Stimulated activated naive B cell treated with anti-CD40 and anti-IgM and Interleukin-4, amounts not matched to agents 10 μg/mL and 1 μg/mL and 100 μg/mL, for 72 hours (primary cell): ENCODE measurements around the gene DOK6.

Experiments used
- ATAC-seq, 2 donors: fragments of 150-1000 bp; cut with Tn5 transposase; replicated peaks; 2 replicates each; pipeline ENCODE4 v1.10.0; 2021; ENCODE audit warnings: moderate library complexity in 1 of 2
- DNase-seq: peaks from one replicate; pipeline ENCODE4 v3.0.0; 2021
- H3K27ac Mint-ChIP-seq: one replicate; pipeline ENCODE4 v1.8.0; 2022; ENCODE audit warnings: mild to moderate bottlenecking, mixed read lengths
- H3K27me3 Mint-ChIP-seq, 2 donors: one replicate each; pipeline ENCODE4 v1.8.0; 2022; ENCODE audit warnings: mixed read lengths in 2 of 2
- H3K36me3 Mint-ChIP-seq, 2 donors: one replicate each; pipeline ENCODE4 v1.8.0; 2022; ENCODE audit warnings: mixed read lengths in 2 of 2, mild to moderate bottlenecking in 1 of 2
- H3K4me1 Mint-ChIP-seq, 2 donors: one replicate each; pipeline ENCODE4 v1.8.0; 2022; ENCODE audit warnings: mixed read lengths in 2 of 2, mild to moderate bottlenecking in 1 of 2
- H3K4me3 Mint-ChIP-seq, 2 donors: one replicate each; pipeline ENCODE4 v1.8.0; 2022; ENCODE audit warnings: mild to moderate bottlenecking in 2 of 2, mixed read lengths in 2 of 2, moderate library complexity in 1 of 2
- H3K9me3 Mint-ChIP-seq, 2 donors: one replicate each; pipeline ENCODE4 v1.8.0; 2022; ENCODE audit warnings: mixed read lengths in 2 of 2, mild to moderate bottlenecking in 1 of 2

Gene DOK6

GRCh38 chr18:69718912-69719547 is 318.3 kb downstream of the DOK6 start:
- H3K4me1 Mint-ChIP-seq = no peaks in the 10 kb centered on the region
- peaks cover 0 to 4% of the 10 kb centered on the region in 2 donors for H3K36me3 Mint-ChIP-seq
- peaks cover 5 to 12% of the 10 kb centered on the region in 2 donors for H3K9me3 Mint-ChIP-seq
- no peaks in the 10 kb centered on the region for H3K27me3 Mint-ChIP-seq
- ATAC-seq = no peak
- H3K4me3 Mint-ChIP-seq = no peak overlapping the region
- no peak overlapping the region for H3K27ac Mint-ChIP-seq
- no peak for DNase-seq

- Mint-ChIP-seq H3K4me1 (no peaks in the 10 kb centered on the region), H3K4me3 (no peak overlapping the region), H3K36me3 (peaks cover 0 to 4% of the 10 kb centered on the region in 2 donors), H3K27me3 (no peaks in the 10 kb centered on the region), H3K27ac (no peak overlapping the region), H3K9me3 (peaks cover 5 to 12% of the 10 kb centered on the region in 2 donors)
- DNase-seq = no peak
- no peak for ATAC-seq
Measured at GRCh38 chr18:69720422-69720821, 319.7 kb downstream of the DOK6 start.

GRCh38 chr18:69723434-69723833 is 322.7 kb downstream of the DOK6 start:
- DNase-seq (no peak), ATAC-seq (no peak)
- Mint-ChIP-seq H3K9me3 (peaks cover 5% of the 10 kb centered on the region in 2 donors), H3K4me1 (no peaks in the 10 kb centered on the region), H3K36me3 (peaks cover 0 to 3% of the 10 kb centered on the region in 2 donors), H3K27ac (no peak overlapping the region), H3K27me3 (no peaks in the 10 kb centered on the region), H3K4me3 (no peak overlapping the region)

- Mint-ChIP-seq H3K9me3 (no peaks in the 10 kb centered on the region), H3K4me3 (no peak overlapping the region), H3K27me3 (no peaks in the 10 kb centered on the region), H3K27ac (no peak overlapping the region), H3K36me3 (no peaks in the 10 kb centered on the region), H3K4me1 (no peaks in the 10 kb centered on the region)
- no peak for ATAC-seq
- no peak for DNase-seq
Measured at GRCh38 chr18:69725009-69725408, 324.3 kb downstream of the DOK6 start.

GRCh38 chr18:69725855-69726508 is 325.3 kb downstream of the DOK6 start:
- Mint-ChIP-seq H3K27ac (no peak overlapping the region), H3K27me3 (no peaks in the 10 kb centered on the region), H3K4me1 (no peaks in the 10 kb centered on the region), H3K4me3 (no peak overlapping the region), H3K9me3 (no peaks in the 10 kb centered on the region), H3K36me3 (no peaks in the 10 kb centered on the region)
- ATAC-seq (no peak), DNase-seq (no peak)

GRCh38 chr18:69727912-69728572 is 327.4 kb downstream of the DOK6 start:
- no peaks in the 10 kb centered on the region for H3K4me1 Mint-ChIP-seq
- ATAC-seq (no peak), DNase-seq (no peak)
- H3K36me3 Mint-ChIP-seq = no peaks in the 10 kb centered on the region
- no peak overlapping the region for H3K27ac Mint-ChIP-seq
- no peak overlapping the region for H3K4me3 Mint-ChIP-seq
- no peaks in the 10 kb centered on the region for H3K9me3 Mint-ChIP-seq
- H3K27me3 Mint-ChIP-seq = no peaks in the 10 kb centered on the region

- no peak for DNase-seq
- Mint-ChIP-seq H3K4me1 (no peaks in the 10 kb centered on the region), H3K27ac (no peak overlapping the region), H3K36me3 (no peaks in the 10 kb centered on the region), H3K4me3 (no peak overlapping the region), H3K9me3 (peaks cover 0 to 3% of the 10 kb centered on the region in 2 donors), H3K27me3 (no peaks in the 10 kb centered on the region)
- ATAC-seq = no peak
Measured at GRCh38 chr18:69730664-69731063, 330.0 kb downstream of the DOK6 start.

- Mint-ChIP-seq H3K27me3 (no peaks in the 10 kb centered on the region), H3K4me3 (no peak overlapping the region), H3K27ac (no peak overlapping the region), H3K36me3 (no peaks in the 10 kb centered on the region), H3K9me3 (peaks cover 3 to 5% of the 10 kb centered on the region in 2 donors), H3K4me1 (no peaks in the 10 kb centered on the region)
- DNase-seq (no peak), ATAC-seq (no peak)
Measured at GRCh38 chr18:69734536-69734935, 333.8 kb downstream of the DOK6 start.

GRCh38 chr18:69736730-69737129 is 336.0 kb downstream of the DOK6 start:
- ATAC-seq = no peak

GRCh38 chr18:69737851-69738250 is 337.2 kb downstream of the DOK6 start:
- Mint-ChIP-seq H3K4me1 (no peaks in the 10 kb centered on the region), H3K9me3 (peaks cover 3 to 5% of the 10 kb centered on the region in 2 donors), H3K27me3 (no peaks in the 10 kb centered on the region), H3K36me3 (no peaks in the 10 kb centered on the region), H3K27ac (no peak overlapping the region), H3K4me3 (no peak overlapping the region)
- ATAC-seq = no peak
- no peak for DNase-seq

More at GRCh38 chr18:69736730-69737129, 336.0 kb downstream of the DOK6 start:
- H3K36me3 Mint-ChIP-seq = no peaks in the 10 kb centered on the region
- no peak overlapping the region for H3K4me3 Mint-ChIP-seq
- H3K27me3 Mint-ChIP-seq = no peaks in the 10 kb centered on the region
- no peaks in the 10 kb centered on the region for H3K4me1 Mint-ChIP-seq
- DNase-seq = no peak
- no peak overlapping the region for H3K27ac Mint-ChIP-seq
- peaks cover 3 to 5% of the 10 kb centered on the region in 2 donors for H3K9me3 Mint-ChIP-seq

- H3K27me3 Mint-ChIP-seq = no peaks in the 10 kb centered on the region
- no peaks in the 10 kb centered on the region for H3K36me3 Mint-ChIP-seq
- H3K9me3 Mint-ChIP-seq = peaks cover 4 to 5% of the 10 kb centered on the region in 2 donors
- H3K4me3 Mint-ChIP-seq = no peak overlapping the region
- DNase-seq (no peak), ATAC-seq (no peak)
- H3K4me1 Mint-ChIP-seq = no peaks in the 10 kb centered on the region
- H3K27ac Mint-ChIP-seq = no peak overlapping the region
Measured at GRCh38 chr18:69747388-69747787, 346.7 kb downstream of the DOK6 start.

GRCh38 chr18:69752737-69753380 is 352.2 kb downstream of the DOK6 start:
- H3K27ac Mint-ChIP-seq = no peak overlapping the region
- ATAC-seq = no peak
- H3K36me3 Mint-ChIP-seq = no peaks in the 10 kb centered on the region
- H3K4me3 Mint-ChIP-seq = no peak overlapping the region
- no peak for DNase-seq
- H3K9me3 Mint-ChIP-seq = peaks cover 6 to 7% of the 10 kb centered on the region in 2 donors
- H3K4me1 Mint-ChIP-seq = no peaks in the 10 kb centered on the region
- no peaks in the 10 kb centered on the region for H3K27me3 Mint-ChIP-seq

GRCh38 chr18:69754108-69754507 is 353.4 kb downstream of the DOK6 start:
- no peaks in the 10 kb centered on the region for H3K4me1 Mint-ChIP-seq
- DNase-seq (no peak), ATAC-seq (no peak)
- no peak overlapping the region for H3K27ac Mint-ChIP-seq
- H3K9me3 Mint-ChIP-seq = peaks cover 6 to 7% of the 10 kb centered on the region in 2 donors
- H3K36me3 Mint-ChIP-seq = no peaks in the 10 kb centered on the region
- H3K4me3 Mint-ChIP-seq = no peak overlapping the region
- H3K27me3 Mint-ChIP-seq = no peaks in the 10 kb centered on the region

- H3K4me3 Mint-ChIP-seq = no peak overlapping the region
- DNase-seq (no peak), ATAC-seq (no peak)
- H3K27me3 Mint-ChIP-seq = no peaks in the 10 kb centered on the region
- no peak overlapping the region for H3K27ac Mint-ChIP-seq
- H3K36me3 Mint-ChIP-seq = no peaks in the 10 kb centered on the region
- no peaks in the 10 kb centered on the region for H3K4me1 Mint-ChIP-seq
- H3K9me3 Mint-ChIP-seq = peaks cover 5% of the 10 kb centered on the region in 2 donors
Measured at GRCh38 chr18:69755041-69755440, 354.4 kb downstream of the DOK6 start.
